Mucosa of rectum (tissue), 2 donors: ENCODE results near the gene PPAN.
A peak's percentile ranks its signal among the peaks of the same experiment; 100 is the strongest.

Source experiments
- H3K27ac ChIP-seq, 2 donors: one replicate each; pipeline ENCODE4 v1.7.0; 2013; ENCODE audit warnings: inconsistent platforms in 2 of 2, low read depth in 2 of 2, low read length in 2 of 2
- H3K27me3 ChIP-seq, 2 donors: one replicate each; pipeline ENCODE4 v1.7.0; 2013; ENCODE audit warnings: low read length in 2 of 2; ENCODE audit not compliant: control insufficient read depth in 2 of 2, insufficient read depth in 2 of 2
- H3K36me3 ChIP-seq, 2 donors: one replicate each; pipeline ENCODE4 v1.7.0; 2013; ENCODE audit warnings: low read length in 2 of 2; ENCODE audit not compliant: control insufficient read depth in 2 of 2, insufficient read depth in 2 of 2
- H3K4me1 ChIP-seq, 2 donors: one replicate each; pipeline ENCODE4 v1.7.0; 2013; ENCODE audit warnings: low read length in 2 of 2, mild to moderate bottlenecking in 1 of 2; ENCODE audit not compliant: control insufficient read depth in 2 of 2, insufficient read depth in 2 of 2
- H3K4me3 ChIP-seq, 2 donors: one replicate each; pipeline ENCODE4 v1.7.0; 2013; ENCODE audit warnings: low read length in 2 of 2
- H3K9ac ChIP-seq, 2 donors: one replicate each; pipeline ENCODE4 v1.7.0; 2013; ENCODE audit warnings: low read length in 2 of 2, low read depth in 1 of 2, mild to moderate bottlenecking in 1 of 2
- H3K9me3 ChIP-seq, 2 donors: one replicate each; pipeline ENCODE4 v1.7.0; 2013; ENCODE audit warnings: low read length in 2 of 2; ENCODE audit not compliant: control insufficient read depth in 2 of 2
- donor health status: healthy.
- donor health status: Normal muscosa, but diverticular disease.

The PPAN gene

DNA sequence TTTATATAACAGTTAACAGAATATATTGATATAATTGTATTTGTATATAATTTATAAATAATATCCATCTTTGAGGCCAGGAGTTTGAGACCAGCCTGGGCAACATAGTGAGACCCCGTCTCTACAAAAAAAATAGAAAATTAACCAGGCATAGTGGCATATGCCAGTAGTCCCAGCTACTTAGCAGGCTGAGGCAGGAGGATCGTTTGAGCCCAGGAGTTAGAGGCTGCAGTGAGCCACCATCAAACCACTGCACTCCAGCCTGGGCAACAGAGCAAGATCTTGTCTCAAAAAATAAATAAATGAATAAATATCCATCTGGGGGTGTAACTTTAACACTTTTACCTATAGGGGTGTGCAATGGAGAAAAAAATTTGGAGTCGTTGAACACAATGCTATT is 21.4 kb upstream of the PPAN start:
- peaks cover 0 to 9% of the 10 kb centered on the region in 2 donors for H3K36me3 ChIP-seq
- H3K27me3 ChIP-seq, result no peaks in the 10 kb centered on the region
- H3K9ac ChIP-seq, result no peak overlapping the region
- H3K9me3 ChIP-seq, result no peaks in the 10 kb centered on the region
- no peak overlapping the region for H3K27ac ChIP-seq
- H3K4me1 ChIP-seq, result no peaks in the 10 kb centered on the region
- no peak overlapping the region for H3K4me3 ChIP-seq

DNA sequence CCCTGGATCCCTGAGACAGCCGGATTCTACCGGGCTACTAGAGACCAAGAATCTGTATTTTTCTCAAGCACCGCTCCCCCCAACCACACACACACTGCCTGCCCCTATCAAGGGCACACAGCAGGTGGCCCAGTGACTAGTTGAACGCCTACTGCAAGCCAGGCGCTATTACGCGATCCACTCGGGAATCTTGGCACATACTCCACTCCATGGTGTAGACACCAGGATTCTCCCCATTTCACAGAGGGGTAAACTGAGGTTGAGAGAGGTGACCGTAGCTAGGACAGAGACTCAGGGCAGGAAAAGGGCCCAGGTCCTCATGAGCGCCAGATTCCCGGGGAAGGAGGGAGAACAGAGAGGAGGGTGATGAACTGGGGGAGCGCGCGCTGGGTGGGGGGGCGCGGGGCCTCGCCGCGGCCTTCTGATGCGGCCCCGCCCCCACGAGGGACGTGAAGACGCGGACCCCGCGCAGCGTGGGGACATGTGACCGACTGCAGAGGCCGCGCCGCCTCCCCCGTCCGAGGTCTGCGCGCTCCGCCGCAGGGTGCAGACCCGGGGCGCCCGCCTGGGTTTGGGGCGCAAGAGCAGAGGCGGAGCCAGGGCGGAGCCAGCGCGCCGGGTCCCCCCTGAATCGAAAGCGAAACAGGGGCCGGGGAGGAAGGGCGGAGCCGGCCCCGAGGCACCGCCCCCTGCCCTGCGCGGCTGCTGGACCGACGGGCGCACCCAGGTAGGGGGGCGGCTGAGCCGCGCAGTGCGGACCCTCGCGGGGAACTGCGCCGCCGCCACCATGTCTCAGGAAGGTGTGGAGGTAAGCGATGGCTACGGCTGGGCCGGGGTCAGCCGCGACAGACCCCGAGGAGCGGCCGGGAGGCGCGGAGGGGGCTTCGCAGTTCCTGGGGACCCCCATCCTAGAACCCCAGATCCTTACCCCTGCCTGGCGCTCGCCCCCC is 20.2 kb upstream of the PPAN start, which contains the start of gene SHFL:
TSS of gene SHFL (plus strand) at position 677 of the 950 bp plus-strand sequence. CDS start at position 788, 111 bp downstream.
- Histone ChIP-seq H3K27ac (peak within 1 kb of the TSS; percentile 76 to 80), H3K9ac (peak within 1 kb of the TSS; percentile 92 to 93), H3K36me3 (peaks cover 0 to 13% of the 10 kb centered on the region in 2 donors), H3K9me3 (no peaks in the 10 kb centered on the region), H3K27me3 (no peaks in the 10 kb centered on the region), H3K4me1 (no peaks in the 10 kb centered on the region), H3K4me3 (peak within 1 kb of the TSS; percentile 83)

DNA sequence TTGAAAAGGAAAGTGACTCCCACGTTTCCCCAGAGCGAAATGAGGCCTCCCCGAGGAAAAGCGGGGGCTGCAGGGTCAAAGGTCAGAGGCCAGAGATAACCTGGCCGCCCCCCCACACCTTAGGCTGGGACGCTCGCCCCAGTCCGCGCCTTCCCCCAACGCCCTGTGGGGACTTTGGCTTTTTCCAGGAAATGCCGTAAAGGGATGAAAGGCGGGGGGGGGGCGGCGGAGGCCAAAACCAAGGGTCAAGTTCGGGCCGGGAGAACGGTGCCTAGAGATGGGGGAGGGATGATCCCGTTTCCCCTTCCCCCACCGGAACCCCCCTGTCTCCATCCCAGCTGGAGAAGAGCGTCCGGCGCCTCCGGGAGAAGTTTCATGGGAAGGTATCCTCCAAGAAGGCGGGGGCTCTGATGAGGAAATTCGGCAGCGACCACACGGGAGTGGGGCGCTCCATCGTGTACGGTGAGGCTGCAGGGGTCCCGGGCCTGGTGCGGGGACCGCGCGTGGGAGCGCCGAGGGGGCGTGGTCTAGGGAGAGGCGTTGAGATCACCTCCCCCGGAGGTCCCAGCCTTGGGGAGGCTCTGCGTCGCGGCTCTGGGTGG is 19.5 kb upstream of the PPAN start:
- Histone ChIP-seq H3K9me3 (no peaks in the 10 kb centered on the region), H3K27ac (peak overlapping the region; percentile 76 to 80), H3K36me3 (peaks cover 4 to 16% of the 10 kb centered on the region in 2 donors), H3K9ac (peak overlapping the region; percentile 92 to 93), H3K27me3 (no peaks in the 10 kb centered on the region), H3K4me1 (no peaks in the 10 kb centered on the region), H3K4me3 (peak overlapping the region; percentile 83)

DNA sequence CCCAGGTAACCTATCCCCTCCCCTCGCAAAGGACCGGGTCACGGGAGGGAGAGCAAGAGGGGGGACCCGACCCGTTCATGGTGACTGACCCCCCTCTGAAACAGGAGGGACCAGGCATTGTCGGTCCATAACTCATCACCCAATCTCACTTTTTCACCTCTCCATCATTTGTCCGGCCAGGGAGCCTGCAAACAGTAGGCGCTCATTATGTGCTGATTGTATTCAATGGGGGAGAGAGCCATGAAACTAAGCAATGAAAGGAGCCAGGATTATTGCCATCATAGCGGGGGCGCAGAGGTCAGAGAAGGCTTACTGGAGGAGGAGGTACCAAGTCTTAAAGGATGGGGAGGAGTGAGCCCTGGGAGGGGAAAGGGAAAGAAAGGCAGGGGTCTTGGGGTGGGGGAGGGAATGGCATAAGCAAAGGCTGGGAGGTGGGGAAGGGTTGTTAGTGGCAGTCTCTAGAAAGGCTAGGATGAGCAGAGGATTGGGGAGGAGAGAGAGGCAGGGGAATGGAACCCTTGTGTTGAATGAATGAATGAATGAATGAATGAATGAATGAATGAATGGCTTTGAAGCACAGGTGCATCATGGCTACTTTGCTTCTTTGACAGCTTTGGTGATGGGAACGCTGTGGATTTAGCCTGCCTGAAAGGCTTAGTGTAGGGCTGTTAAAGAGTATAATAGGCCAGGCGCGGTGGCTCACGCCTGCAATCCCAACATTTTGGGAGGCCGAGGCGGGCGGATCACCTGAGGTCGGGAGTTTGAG is 18.7 kb upstream of the PPAN start:
- Histone ChIP-seq H3K36me3 (peaks cover 5 to 21% of the 10 kb centered on the region in 2 donors), H3K27ac (no peak overlapping the region), H3K9ac (no peak overlapping the region), H3K4me1 (no peaks in the 10 kb centered on the region), H3K27me3 (no peaks in the 10 kb centered on the region), H3K4me3 (peak overlapping the region in 1 of 2 donors; percentile 83), H3K9me3 (no peaks in the 10 kb centered on the region)

DNA sequence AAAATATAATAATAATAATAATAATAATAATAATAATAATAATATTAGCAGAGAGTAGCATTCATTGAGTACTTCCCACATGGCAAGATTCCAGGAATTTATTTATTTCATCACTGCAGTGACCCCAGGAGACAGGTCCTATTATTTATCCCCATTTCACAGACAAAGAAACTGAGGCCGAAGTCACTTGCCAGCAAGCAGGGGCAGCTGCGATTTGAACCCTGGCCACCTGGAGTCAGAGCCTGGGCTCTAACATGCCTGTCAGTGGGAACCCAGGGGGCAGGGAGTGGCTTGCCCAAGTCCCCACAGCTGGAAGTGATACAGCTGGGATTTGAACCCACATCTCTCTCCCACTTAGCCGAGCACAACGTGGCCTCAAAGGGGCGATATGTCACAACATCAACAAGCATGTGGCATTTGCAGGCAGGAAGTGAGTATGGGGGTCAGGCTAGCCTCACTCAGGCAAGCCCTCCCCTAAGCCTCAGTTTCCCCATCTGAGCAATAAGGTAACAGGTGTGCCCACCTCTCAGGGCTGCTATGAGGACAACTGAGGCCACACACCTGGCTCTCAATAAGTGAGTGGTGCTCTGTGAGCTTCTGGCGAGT is 17.1 kb upstream of the PPAN start:
- Histone ChIP-seq H3K4me3 (no peak overlapping the region), H3K9ac (no peak overlapping the region), H3K4me1 (no peaks in the 10 kb centered on the region), H3K9me3 (no peaks in the 10 kb centered on the region), H3K27ac (no peak overlapping the region), H3K36me3 (peaks cover 5 to 22% of the 10 kb centered on the region in 2 donors), H3K27me3 (no peaks in the 10 kb centered on the region)

DNA sequence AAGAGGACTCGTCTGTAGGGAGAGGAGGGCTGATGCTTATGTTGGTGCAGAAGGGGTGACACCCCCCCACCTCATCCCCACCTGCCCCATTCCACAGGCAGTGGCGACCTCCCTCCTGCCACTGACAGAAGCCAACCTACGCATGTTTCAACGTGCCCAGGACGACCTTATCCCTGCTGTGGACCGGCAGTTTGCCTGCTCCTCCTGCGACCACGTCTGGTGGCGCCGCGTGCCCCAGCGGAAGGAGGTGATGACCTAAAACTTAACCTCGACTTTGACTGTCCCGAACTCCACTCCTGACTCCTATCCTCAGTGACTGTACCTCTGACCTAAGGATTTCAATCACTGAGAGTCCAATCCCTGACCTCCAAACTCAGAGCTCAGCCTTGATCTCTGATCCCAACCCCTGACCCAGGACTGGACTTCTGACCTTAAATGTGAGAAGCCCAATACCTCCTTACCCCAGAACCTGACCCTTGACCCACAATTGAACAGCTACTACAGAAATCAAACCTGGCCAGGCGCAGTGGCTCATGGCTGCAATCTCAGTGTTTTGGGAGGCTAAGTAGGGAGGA is 16.3 kb upstream of the PPAN start:
- Histone ChIP-seq H3K9me3 (no peaks in the 10 kb centered on the region), H3K4me3 (no peak overlapping the region), H3K9ac (no peak overlapping the region), H3K4me1 (no peaks in the 10 kb centered on the region), H3K27ac (no peak overlapping the region), H3K27me3 (no peaks in the 10 kb centered on the region), H3K36me3 (peaks cover 5 to 22% of the 10 kb centered on the region in 2 donors)

DNA sequence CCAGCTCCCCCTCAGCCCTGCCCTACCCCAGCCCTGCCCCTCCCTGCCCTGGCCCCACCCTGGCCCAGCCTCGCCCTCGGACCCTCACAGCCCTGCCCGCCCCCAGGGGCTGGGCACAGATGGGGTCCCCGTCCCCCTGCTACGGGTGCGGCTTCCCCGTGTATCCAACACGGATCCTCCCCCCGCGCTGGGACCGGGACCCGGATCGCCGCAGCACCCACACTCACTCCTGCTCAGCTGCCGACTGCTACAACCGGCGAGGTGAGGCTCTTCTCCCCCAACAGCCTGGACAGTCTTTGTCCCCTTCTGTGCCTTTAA is 14.8 kb upstream of the PPAN start:
- Histone ChIP-seq H3K36me3 (peaks cover 5 to 22% of the 10 kb centered on the region in 2 donors), H3K9ac (no peak overlapping the region), H3K9me3 (no peaks in the 10 kb centered on the region), H3K27ac (no peak overlapping the region), H3K4me1 (peaks cover 1% of the 10 kb centered on the region in 2 donors), H3K27me3 (no peaks in the 10 kb centered on the region), H3K4me3 (no peak overlapping the region)

DNA sequence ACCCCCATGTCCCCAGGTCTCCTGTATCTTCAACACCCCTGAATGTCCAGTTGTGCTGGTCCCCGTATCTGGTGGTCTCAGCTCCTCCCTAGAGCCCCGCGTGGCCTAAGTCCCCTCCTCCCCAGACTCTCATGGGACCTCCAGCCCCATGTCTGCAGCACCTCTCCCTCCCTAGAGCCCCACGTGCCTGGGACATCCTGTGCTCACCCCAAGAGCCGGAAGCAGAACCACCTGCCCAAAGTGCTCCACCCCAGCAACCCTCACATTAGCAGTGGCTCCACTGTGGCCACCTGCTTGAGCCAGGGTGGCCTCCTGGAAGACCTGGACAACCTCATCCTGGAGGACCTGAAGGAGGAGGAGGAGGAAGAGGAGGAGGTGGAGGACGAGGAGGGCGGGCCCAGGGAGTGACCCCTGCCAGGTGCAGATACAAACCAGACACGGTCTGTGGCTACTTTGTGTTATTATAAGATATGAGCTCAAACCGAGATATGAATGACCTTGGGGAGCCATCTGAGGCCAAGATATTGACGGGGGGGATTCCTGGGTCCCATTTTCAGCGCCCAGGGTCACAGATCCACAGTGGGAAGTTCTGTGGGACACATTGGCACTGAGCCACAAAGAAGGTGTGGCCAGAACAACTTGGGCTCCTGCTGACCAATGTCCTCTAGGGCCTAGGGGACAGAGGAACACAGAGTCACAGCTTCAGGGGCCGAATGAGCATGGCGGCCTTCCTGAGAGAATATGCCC is 14.1 kb upstream of the PPAN start:
- Histone ChIP-seq H3K4me1 (peaks cover 5% of the 10 kb centered on the region in 2 donors), H3K27me3 (no peaks in the 10 kb centered on the region), H3K4me3 (no peak overlapping the region), H3K9ac (no peak overlapping the region), H3K27ac (no peak overlapping the region), H3K36me3 (peaks cover 5 to 22% of the 10 kb centered on the region in 2 donors), H3K9me3 (no peaks in the 10 kb centered on the region)

DNA sequence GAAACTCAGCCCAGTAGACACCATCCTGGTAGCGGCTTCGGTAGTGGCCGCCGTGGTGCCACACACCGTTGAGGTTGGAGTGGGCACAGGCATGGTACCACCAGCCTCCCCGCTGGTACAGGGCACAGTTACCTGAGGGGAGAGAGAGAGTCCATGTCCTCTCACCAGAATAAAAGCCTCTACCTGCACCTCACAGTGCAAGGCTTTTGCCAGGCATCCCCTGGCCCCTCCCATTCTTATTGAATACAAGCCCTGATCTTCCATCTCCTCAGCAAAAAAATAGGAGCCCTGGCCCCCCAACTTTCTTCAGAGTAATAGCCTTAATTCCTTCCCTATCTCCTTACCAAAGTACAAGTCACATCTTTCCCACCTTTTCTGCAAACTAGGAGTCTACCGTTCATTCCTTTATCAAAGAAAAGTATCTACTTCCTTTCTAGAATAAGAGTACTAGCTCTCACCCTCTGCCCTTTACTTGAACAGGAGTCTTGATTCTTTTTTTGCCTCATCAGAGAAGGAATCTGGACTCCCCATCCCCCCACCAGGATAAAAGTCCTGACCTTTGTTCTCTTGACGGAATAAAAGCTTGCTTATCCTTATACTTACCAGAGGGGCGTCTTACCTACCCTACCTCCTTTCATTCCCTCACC is 13.4 kb upstream of the PPAN start:
- Histone ChIP-seq H3K4me3 (no peak overlapping the region), H3K4me1 (peaks cover 5% of the 10 kb centered on the region in 2 donors), H3K36me3 (peaks cover 5 to 22% of the 10 kb centered on the region in 2 donors), H3K27ac (no peak overlapping the region), H3K9ac (no peak overlapping the region), H3K9me3 (no peaks in the 10 kb centered on the region), H3K27me3 (no peaks in the 10 kb centered on the region)
